IPS-18c (cell line): ENCODE measurements around the gene DLL3.
A peak's percentile ranks its signal among the peaks of the same experiment; 100 is the strongest.

Experiments
- H3K4me3 ChIP-seq: 2 replicates; pipeline ENCODE4 v1.7.0; 2013; ENCODE audit warnings: low read depth, mild to moderate bottlenecking, low read length, moderate library complexity; ENCODE audit not compliant: insufficient read depth
- H3K9me3 ChIP-seq: one replicate; pipeline ENCODE4 v1.6.1; 2013; ENCODE audit warnings: mild to moderate bottlenecking, low read length, moderate library complexity; ENCODE audit not compliant: control insufficient read depth, insufficient read depth

Gene DLL3

GRCh38 chr19:39533003-39533512 lies 34.3 kb downstream of the DLL3 start:
- Histone ChIP-seq H3K4me3 (no peak overlapping the region), H3K9me3 (no peaks in the 10 kb centered on the region)

GRCh38 chr19:39533791-39534190 lies 35.0 kb downstream of the DLL3 start:
- H3K9me3 ChIP-seq, result no peaks in the 10 kb centered on the region
- no peak overlapping the region for H3K4me3 ChIP-seq

- H3K9me3 ChIP-seq, result no peaks in the 10 kb centered on the region
- peak overlapping the region; percentile 90 for H3K4me3 ChIP-seq
Observed at GRCh38 chr19:39539165-39539517, 40.4 kb downstream of the DLL3 start.

GRCh38 chr19:39539518-39540332 lies 41.0 kb downstream of the DLL3 start, which contains the start of gene EID2:
Gene EID2 (minus strand): TSS chr19:39540161. CDS start chr19:39540079, 82 bp downstream.
- no peaks in the 10 kb centered on the region for H3K9me3 ChIP-seq
- H3K4me3 ChIP-seq, result peak within 1 kb of the TSS; percentile 90

GRCh38 chr19:39540333-39540673 lies 41.6 kb downstream of the DLL3 start:
- Histone ChIP-seq H3K4me3 (no peak overlapping the region), H3K9me3 (no peaks in the 10 kb centered on the region)

GRCh38 chr19:39542206-39542605 lies 43.5 kb downstream of the DLL3 start:
- Histone ChIP-seq H3K4me3 (no peak overlapping the region), H3K9me3 (no peaks in the 10 kb centered on the region)

- Histone ChIP-seq H3K4me3 (no peak overlapping the region), H3K9me3 (no peaks in the 10 kb centered on the region)
Observed at GRCh38 chr19:39543477-39543857, 44.7 kb downstream of the DLL3 start.

- no peaks in the 10 kb centered on the region for H3K9me3 ChIP-seq
Observed at GRCh38 chr19:39544226-39544903, 45.6 kb downstream of the DLL3 start.

GRCh38 chr19:39544911-39545310 lies 46.2 kb downstream of the DLL3 start:
- no peaks in the 10 kb centered on the region for H3K9me3 ChIP-seq
- no peak overlapping the region for H3K4me3 ChIP-seq

More at GRCh38 chr19:39544226-39544903, 45.6 kb downstream of the DLL3 start:
- no peak overlapping the region for H3K4me3 ChIP-seq

GRCh38 chr19:39546599-39546998 lies 47.9 kb downstream of the DLL3 start:
- Histone ChIP-seq H3K9me3 (no peaks in the 10 kb centered on the region), H3K4me3 (no peak overlapping the region)

- Histone ChIP-seq H3K9me3 (no peaks in the 10 kb centered on the region), H3K4me3 (no peak overlapping the region)
Observed at GRCh38 chr19:39550197-39550596, 51.5 kb downstream of the DLL3 start.

- no peak overlapping the region for H3K4me3 ChIP-seq
- H3K9me3 ChIP-seq, result no peaks in the 10 kb centered on the region
Observed at GRCh38 chr19:39553082-39553652, 54.4 kb downstream of the DLL3 start.

- H3K9me3 ChIP-seq, result no peaks in the 10 kb centered on the region
- H3K4me3 ChIP-seq, result no peak overlapping the region
Observed at GRCh38 chr19:39554701-39555311, 56.1 kb downstream of the DLL3 start.

GRCh38 chr19:39555883-39556282 lies 57.1 kb downstream of the DLL3 start:
- no peak overlapping the region for H3K4me3 ChIP-seq

More at GRCh38 chr19:39555883-39556282, 57.1 kb downstream of the DLL3 start:
- H3K9me3 ChIP-seq, result no peaks in the 10 kb centered on the region
